ENCODE measurements around the gene NOP56. TPM values are rescaled to one million over a fixed set of nuclear protein-coding genes. Genes with fewer than 3 reads are reported as not detected.

Gene NOP56
- total RNA-seq, 1 donor from 2014 or later: 517 TPM

DNA sequence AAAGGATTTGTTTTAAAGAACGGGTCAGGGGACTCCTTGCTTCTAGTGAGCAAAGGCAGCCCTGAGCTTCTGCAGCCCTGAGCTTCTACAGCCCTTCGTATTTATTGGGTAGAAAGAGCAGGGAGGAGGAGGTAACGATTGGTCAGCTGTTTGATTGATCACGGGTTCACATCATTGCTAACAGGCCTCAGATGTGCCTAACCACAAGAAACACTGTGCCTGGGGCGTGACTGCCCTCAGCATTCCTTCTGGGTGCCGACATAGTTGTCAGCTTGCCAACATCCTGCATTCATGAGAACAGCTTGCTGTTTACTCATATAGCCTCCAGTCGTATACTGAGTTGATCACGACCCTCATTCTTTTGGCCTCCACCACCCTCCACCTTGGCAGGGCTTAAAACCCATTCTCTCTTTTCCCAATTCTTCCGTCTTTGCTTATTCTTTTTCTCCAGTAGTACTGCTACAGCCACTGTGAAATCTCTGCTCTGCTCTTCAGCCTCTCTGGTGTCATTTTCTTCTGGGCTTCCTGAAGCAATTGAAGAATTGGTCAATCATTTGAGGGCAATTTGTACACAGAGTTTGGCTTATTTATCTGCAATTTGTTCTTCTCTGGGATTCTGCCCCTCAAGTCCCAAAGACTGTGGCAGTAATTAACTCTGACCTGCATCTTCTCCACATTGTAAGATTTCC, 25.4 kb upstream of the NOP56 start:
- H3K27ac Mint-ChIP-seq (ENCODE audit: unreplicated experiment): no peak overlapping the region
- DNase-seq (ENCODE audit: low read depth, low spot score): no peak

DNA sequence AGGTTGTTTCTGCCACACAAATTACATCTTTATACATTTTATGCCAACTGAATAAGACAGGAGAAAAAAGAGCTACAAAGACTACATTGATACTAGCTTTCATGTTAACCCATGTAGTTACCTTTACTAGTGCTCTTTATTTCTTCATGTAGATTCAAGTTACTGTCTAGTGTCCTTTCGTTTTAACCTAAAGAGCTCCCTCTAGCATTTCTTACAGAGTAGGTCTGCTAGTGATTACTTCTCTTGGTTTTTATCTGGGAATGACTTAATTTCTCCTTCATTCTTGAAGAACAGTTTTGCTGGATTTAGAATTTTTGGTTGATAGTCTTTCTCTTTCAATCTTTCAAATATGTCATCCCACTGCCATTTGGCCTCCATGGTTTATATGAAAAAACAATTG, 21.2 kb upstream of the NOP56 start:
- Mint-ChIP-seq H3K4me3 (no peak overlapping the region), H3K4me1 (no peaks in the 10 kb centered on the region), H3K27ac (ENCODE audit: unreplicated experiment) (no peak overlapping the region), H3K9me3 (no peaks in the 10 kb centered on the region), H3K36me3 (ENCODE audit: low read depth) (no peaks in the 10 kb centered on the region), H3K27me3 (ENCODE audit: low read depth) (peaks cover 70% of the 10 kb centered on the region)
- TF ChIP-seq, protein P1, sequence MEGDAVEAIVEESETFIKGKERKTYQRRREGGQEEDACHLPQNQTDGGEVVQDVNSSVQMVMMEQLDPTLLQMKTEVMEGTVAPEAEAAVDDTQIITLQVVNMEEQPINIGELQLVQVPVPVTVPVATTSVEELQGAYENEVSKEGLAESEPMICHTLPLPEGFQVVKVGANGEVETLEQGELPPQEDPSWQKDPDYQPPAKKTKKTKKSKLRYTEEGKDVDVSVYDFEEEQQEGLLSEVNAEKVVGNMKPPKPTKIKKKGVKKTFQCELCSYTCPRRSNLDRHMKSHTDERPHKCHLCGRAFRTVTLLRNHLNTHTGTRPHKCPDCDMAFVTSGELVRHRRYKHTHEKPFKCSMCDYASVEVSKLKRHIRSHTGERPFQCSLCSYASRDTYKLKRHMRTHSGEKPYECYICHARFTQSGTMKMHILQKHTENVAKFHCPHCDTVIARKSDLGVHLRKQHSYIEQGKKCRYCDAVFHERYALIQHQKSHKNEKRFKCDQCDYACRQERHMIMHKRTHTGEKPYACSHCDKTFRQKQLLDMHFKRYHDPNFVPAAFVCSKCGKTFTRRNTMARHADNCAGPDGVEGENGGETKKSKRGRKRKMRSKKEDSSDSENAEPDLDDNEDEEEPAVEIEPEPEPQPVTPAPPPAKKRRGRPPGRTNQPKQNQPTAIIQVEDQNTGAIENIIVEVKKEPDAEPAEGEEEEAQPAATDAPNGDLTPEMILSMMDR (conservative IDR thresholded peaks at IDR 0.05): no peak
- no peak for DNase-seq (ENCODE audit: low read depth, low spot score)

More for the DNA sequence above, 25.4 kb upstream of the NOP56 start:
- Mint-ChIP-seq H3K4me3 (no peak overlapping the region), H3K9me3 (no peaks in the 10 kb centered on the region), H3K36me3 (ENCODE audit: low read depth) (no peaks in the 10 kb centered on the region), H3K27me3 (ENCODE audit: low read depth) (peaks cover 59% of the 10 kb centered on the region), H3K4me1 (no peaks in the 10 kb centered on the region)
- TF ChIP-seq, protein P1 (conservative IDR thresholded peaks at IDR 0.05): no peak

DNA sequence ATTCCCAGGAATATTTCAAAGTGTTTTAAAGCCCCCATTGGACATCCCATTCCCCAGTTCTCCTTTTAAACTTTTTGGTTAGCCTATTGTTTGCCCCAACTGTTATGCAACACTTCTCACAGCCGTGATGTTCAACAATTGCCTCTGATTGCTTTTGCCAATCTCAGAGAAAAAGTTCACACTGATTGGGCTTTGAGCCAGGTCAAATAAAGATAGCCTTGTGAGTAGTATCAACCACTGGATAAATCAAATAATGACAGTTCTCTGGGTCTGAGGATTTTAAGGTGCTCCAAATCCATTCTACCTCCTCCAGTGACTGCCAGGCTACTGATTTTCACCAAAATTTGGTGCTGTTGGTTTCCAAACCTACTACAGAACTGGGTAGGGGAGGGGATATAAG, 19.1 kb upstream of the NOP56 start:
- H3K4me1 Mint-ChIP-seq: no peaks in the 10 kb centered on the region

DNA sequence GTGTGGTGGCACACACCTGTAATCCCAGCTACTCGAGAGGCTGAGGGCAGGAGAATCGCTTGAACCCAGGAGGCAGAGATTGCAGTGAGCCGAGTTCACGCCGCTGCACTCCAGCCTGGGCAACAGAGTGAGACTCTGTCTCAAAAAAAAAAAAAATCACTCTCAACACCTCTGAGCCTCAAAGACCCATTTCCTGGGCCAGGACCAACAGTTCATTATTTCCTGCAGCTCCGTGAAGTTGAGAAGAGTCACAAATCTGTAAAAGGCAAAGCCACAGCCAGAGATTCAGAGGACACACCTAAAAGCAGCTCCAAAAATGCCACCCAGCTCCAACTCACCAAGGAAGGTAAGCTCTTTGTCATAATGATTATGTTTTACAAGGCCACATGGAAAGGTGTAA, 15.2 kb upstream of the NOP56 start:
- TF ChIP-seq, protein P1 (conservative IDR thresholded peaks at IDR 0.05): no peak
- H3K27ac Mint-ChIP-seq (ENCODE audit: unreplicated experiment): no peak overlapping the region
- H3K27me3 Mint-ChIP-seq (ENCODE audit: low read depth): peaks cover 44% of the 10 kb centered on the region
- H3K4me1 Mint-ChIP-seq: no peaks in the 10 kb centered on the region
- H3K4me3 Mint-ChIP-seq: no peak overlapping the region
- H3K9me3 Mint-ChIP-seq: no peaks in the 10 kb centered on the region
- DNase-seq (ENCODE audit: low read depth, low spot score): no peak
- H3K36me3 Mint-ChIP-seq (ENCODE audit: low read depth): no peaks in the 10 kb centered on the region

More for the DNA sequence above, 19.1 kb upstream of the NOP56 start:
- no peak for DNase-seq (ENCODE audit: low read depth, low spot score)
- H3K27me3 Mint-ChIP-seq (ENCODE audit: low read depth): peaks cover 69% of the 10 kb centered on the region
- H3K36me3 Mint-ChIP-seq (ENCODE audit: low read depth): no peaks in the 10 kb centered on the region
- H3K27ac Mint-ChIP-seq (ENCODE audit: unreplicated experiment): no peak overlapping the region
- H3K4me3 Mint-ChIP-seq: no peak overlapping the region
- TF ChIP-seq, protein P1 (conservative IDR thresholded peaks at IDR 0.05): no peak
- no peaks in the 10 kb centered on the region for H3K9me3 Mint-ChIP-seq

DNA sequence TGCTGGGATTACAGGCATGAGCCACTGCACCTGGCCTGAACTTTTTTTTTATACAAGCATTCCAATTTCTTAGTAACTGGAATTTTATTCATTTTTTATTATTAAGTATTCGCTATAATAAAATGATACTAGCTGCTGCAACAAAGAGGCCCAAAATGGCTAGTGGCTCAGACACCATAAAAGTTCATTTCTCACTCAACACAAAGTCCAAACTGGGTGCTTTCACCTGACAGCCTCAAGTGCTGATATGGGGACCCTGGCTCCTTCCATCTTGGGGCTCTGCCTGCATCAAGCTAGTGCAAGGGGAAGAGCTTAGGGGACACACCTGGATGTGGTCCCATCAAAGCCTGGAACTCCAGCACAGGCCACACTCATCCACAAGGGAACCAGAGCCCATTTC, 12.2 kb upstream of the NOP56 start:
- Mint-ChIP-seq H3K27me3 (ENCODE audit: low read depth) (peaks cover 16% of the 10 kb centered on the region), H3K4me1 (no peaks in the 10 kb centered on the region), H3K36me3 (ENCODE audit: low read depth) (no peaks in the 10 kb centered on the region), H3K27ac (ENCODE audit: unreplicated experiment) (no peak overlapping the region), H3K4me3 (no peak overlapping the region), H3K9me3 (no peaks in the 10 kb centered on the region)
- DNase-seq (ENCODE audit: low read depth, low spot score): no peak
- TF ChIP-seq, protein P1 (conservative IDR thresholded peaks at IDR 0.05): no peak

All from neural crest cell (in vitro differentiated cells).